Measurements from ENCODE around the gene SLC30A7.

Gene SLC30A7

GRCh38 chr1:100988121-100988520, 92.2 kb downstream of the SLC30A7 start:
- no peak for FAIRE-seq
- no peak for DNase-seq (ENCODE audit: insufficient read length, low spot score)
- TF ChIP-seq, protein P1, sequence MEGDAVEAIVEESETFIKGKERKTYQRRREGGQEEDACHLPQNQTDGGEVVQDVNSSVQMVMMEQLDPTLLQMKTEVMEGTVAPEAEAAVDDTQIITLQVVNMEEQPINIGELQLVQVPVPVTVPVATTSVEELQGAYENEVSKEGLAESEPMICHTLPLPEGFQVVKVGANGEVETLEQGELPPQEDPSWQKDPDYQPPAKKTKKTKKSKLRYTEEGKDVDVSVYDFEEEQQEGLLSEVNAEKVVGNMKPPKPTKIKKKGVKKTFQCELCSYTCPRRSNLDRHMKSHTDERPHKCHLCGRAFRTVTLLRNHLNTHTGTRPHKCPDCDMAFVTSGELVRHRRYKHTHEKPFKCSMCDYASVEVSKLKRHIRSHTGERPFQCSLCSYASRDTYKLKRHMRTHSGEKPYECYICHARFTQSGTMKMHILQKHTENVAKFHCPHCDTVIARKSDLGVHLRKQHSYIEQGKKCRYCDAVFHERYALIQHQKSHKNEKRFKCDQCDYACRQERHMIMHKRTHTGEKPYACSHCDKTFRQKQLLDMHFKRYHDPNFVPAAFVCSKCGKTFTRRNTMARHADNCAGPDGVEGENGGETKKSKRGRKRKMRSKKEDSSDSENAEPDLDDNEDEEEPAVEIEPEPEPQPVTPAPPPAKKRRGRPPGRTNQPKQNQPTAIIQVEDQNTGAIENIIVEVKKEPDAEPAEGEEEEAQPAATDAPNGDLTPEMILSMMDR (IDR thresholded peaks at IDR 0.05; ENCODE audit: insufficient read depth, missing control alignments): no peak

- no peak for DNase-seq (ENCODE audit: insufficient read length, low spot score)
- FAIRE-seq: no peak
- TF ChIP-seq, protein P1 (IDR thresholded peaks at IDR 0.05; ENCODE audit: insufficient read depth, missing control alignments): no peak
Measured at GRCh38 chr1:100989306-100990077, 93.6 kb downstream of the SLC30A7 start.

GRCh38 chr1:100995198-100995988, 99.5 kb downstream of the SLC30A7 start:
- FAIRE-seq: no peak
- TF ChIP-seq, protein P1 (IDR thresholded peaks at IDR 0.05; ENCODE audit: insufficient read depth, missing control alignments): no peak
- DNase-seq (ENCODE audit: insufficient read length, low spot score): no peak

DNA sequence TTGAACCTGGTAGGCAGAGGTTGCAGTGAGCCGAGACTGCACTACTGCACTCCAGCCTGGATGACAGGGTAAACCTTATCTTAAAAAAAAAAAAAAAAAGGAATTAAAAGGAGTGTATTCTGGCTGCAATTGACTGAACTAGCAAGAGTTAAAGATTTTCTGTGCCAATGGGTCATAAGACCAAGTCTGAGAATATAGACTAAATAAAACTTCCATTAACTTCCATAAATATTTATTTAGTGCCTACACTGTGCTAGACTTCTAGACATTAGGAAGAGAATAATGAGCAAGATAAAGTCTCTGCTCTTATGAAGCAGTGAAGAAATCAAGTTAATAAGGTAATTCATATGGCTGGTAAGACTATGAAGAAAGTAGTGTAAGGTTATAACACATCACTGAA, 102.5 kb downstream of the SLC30A7 start:
- DNase-seq (ENCODE audit: insufficient read length, low spot score) (no peak), FAIRE-seq (no peak)
- TF ChIP-seq, protein P1 (IDR thresholded peaks at IDR 0.05; ENCODE audit: insufficient read depth, missing control alignments): no peak

GRCh38 chr1:101000131-101000873, 104.4 kb downstream of the SLC30A7 start:
- no peak for DNase-seq (ENCODE audit: insufficient read length, low spot score)
- TF ChIP-seq, protein P1 (IDR thresholded peaks at IDR 0.05; ENCODE audit: insufficient read depth, missing control alignments): no peak
- FAIRE-seq: no peak

- TF ChIP-seq, protein P1 (IDR thresholded peaks at IDR 0.05; ENCODE audit: insufficient read depth, missing control alignments): no peak
- DNase-seq (ENCODE audit: insufficient read length, low spot score) (no peak), FAIRE-seq (no peak)
Measured at GRCh38 chr1:101002551-101002950, 106.7 kb downstream of the SLC30A7 start.
